Endothelial cell (in vitro differentiated cells): ENCODE data around the gene GGTLC1. TPM values are rescaled to one million over a fixed set of nuclear protein-coding genes. Genes with fewer than 3 reads are reported as not detected.

Source experiments
- DNase-seq: peaks from one replicate; pipeline ENCODE4 v3.0.0; 2021; ENCODE audit warnings: low spot score
- H3K27ac Mint-ChIP-seq: one replicate; pipeline ENCODE4 v1.8.0; 2021; ENCODE audit warnings: mixed read lengths, inconsistent platforms; ENCODE audit not compliant: unreplicated experiment
- H3K27me3 Mint-ChIP-seq: one replicate; pipeline ENCODE4 v1.8.0; 2021; ENCODE audit warnings: mild to moderate bottlenecking, moderate library complexity, mixed read lengths, inconsistent platforms; ENCODE audit not compliant: unreplicated experiment
- H3K36me3 Mint-ChIP-seq: one replicate; pipeline ENCODE4 v1.8.0; 2021; ENCODE audit warnings: mild to moderate bottlenecking, low read depth, mixed read lengths, inconsistent platforms; ENCODE audit not compliant: unreplicated experiment
- H3K4me1 Mint-ChIP-seq: one replicate; pipeline ENCODE4 v1.8.0; 2021; ENCODE audit warnings: mild to moderate bottlenecking, mixed read lengths, inconsistent platforms; ENCODE audit not compliant: unreplicated experiment
- H3K4me3 Mint-ChIP-seq: one replicate; pipeline ENCODE4 v1.8.0; 2021; ENCODE audit warnings: mild to moderate bottlenecking, mixed read lengths, inconsistent platforms; ENCODE audit not compliant: unreplicated experiment
- H3K9me3 Mint-ChIP-seq: one replicate; pipeline ENCODE4 v1.8.0; 2021; ENCODE audit warnings: mixed read lengths, inconsistent platforms; ENCODE audit not compliant: unreplicated experiment
- CTCF ChIP-seq: fragments of 200-600 bp; sonication (generic); IDR thresholded peaks from one replicate; pipeline ENCODE4 v1.5.0; 2021; ENCODE audit warnings: antibody characterized with exemption; ENCODE audit not compliant: unreplicated experiment
- total RNA-seq: library from RNA; stranded (reverse); fragmentation: NEBNext Ultra II Directional; extraction: Animal tissue kit (Norgen Biotek cat#: 25700); gene quantifications from one replicate; pipeline ENCODE4 v1.2.1, GENCODE V29; 2021; ENCODE audit not compliant: unreplicated experiment

Gene GGTLC1
- total RNA-seq, 1 donor from 2014 or later: not detected

GRCh38 chr20:24004471-24004870 is 15.9 kb upstream of the GGTLC1 start:
- Mint-ChIP-seq H3K4me1 (no peaks in the 10 kb centered on the region), H3K9me3 (no peaks in the 10 kb centered on the region), H3K27me3 (peaks cover 1% of the 10 kb centered on the region), H3K27ac (no peak overlapping the region), H3K4me3 (no peak overlapping the region), H3K36me3 (no peaks in the 10 kb centered on the region)
- TF ChIP-seq CTCF: no peak
- DNase-seq: no peak

- Mint-ChIP-seq H3K27me3 (peaks cover 4% of the 10 kb centered on the region), H3K4me3 (no peak overlapping the region), H3K36me3 (no peaks in the 10 kb centered on the region), H3K27ac (no peak overlapping the region), H3K4me1 (no peaks in the 10 kb centered on the region), H3K9me3 (no peaks in the 10 kb centered on the region)
- TF ChIP-seq CTCF: no peak
- DNase-seq: no peak
Measured at GRCh38 chr20:24002896-24003295, 14.3 kb upstream of the GGTLC1 start.

- TF ChIP-seq CTCF: no peak
- H3K4me1 Mint-ChIP-seq: no peaks in the 10 kb centered on the region
- no peak overlapping the region for H3K27ac Mint-ChIP-seq
- no peak for DNase-seq
- peaks cover 4% of the 10 kb centered on the region for H3K27me3 Mint-ChIP-seq
- no peaks in the 10 kb centered on the region for H3K36me3 Mint-ChIP-seq
- no peak overlapping the region for H3K4me3 Mint-ChIP-seq
- H3K9me3 Mint-ChIP-seq: no peaks in the 10 kb centered on the region
Measured at GRCh38 chr20:24001712-24002405, 13.3 kb upstream of the GGTLC1 start.

- no peak for TF ChIP-seq CTCF
- no peak overlapping the region for H3K27ac Mint-ChIP-seq
- no peak overlapping the region for H3K4me3 Mint-ChIP-seq
Measured at GRCh38 chr20:23998844-23999243, 10.3 kb upstream of the GGTLC1 start.

GRCh38 chr20:23998392-23998791 is 9.8 kb upstream of the GGTLC1 start:
- Mint-ChIP-seq H3K4me1 (no peaks in the 10 kb centered on the region), H3K27ac (no peak overlapping the region), H3K9me3 (no peaks in the 10 kb centered on the region), H3K36me3 (no peaks in the 10 kb centered on the region), H3K4me3 (no peak overlapping the region), H3K27me3 (peaks cover 4% of the 10 kb centered on the region)
- no peak for DNase-seq
- no peak for TF ChIP-seq CTCF

More at GRCh38 chr20:23998844-23999243, 10.3 kb upstream of the GGTLC1 start:
- Mint-ChIP-seq H3K9me3 (no peaks in the 10 kb centered on the region), H3K27me3 (peaks cover 4% of the 10 kb centered on the region), H3K4me1 (no peaks in the 10 kb centered on the region), H3K36me3 (no peaks in the 10 kb centered on the region)
- DNase-seq: no peak
